ENCODE measurements around the gene TNC.

GRCh38 chr9:115057559-115057958 lies 60.4 kb downstream of the TNC start:
- TF ChIP-seq CTCF (IDR thresholded peaks at IDR 0.05; ENCODE audit: low read depth, low read length), result no peak
- TF ChIP-seq POLR2A (IDR thresholded peaks at IDR 0.05; ENCODE audit: extremely low read depth, insufficient read length), result no peak
